Upper lobe of left lung (tissue), 6 donors: ENCODE measurements around the gene GP5. TPM values are rescaled to one million over a fixed set of nuclear protein-coding genes. Genes with fewer than 3 reads are reported as not detected.

ENCODE experiments used
- ATAC-seq, 2 donors: fragments of 200-7000 bp; cut with Tn5 transposase; one replicate each; pipeline ENCODE4 v1.9.1; 2022; ENCODE audit warnings: mild to moderate bottlenecking in 2 of 2, moderate library complexity in 2 of 2; ENCODE audit not compliant: low FRiP score in 2 of 2
- DNase-seq, 2 donors: peaks; one replicate each; pipeline ENCODE4 v3.0.0-alpha.2; 2019 to 2020
- H3K27ac ChIP-seq, 4 donors: fragments of 200-600 bp; sonication (generic); one replicate each; pipeline ENCODE4 v1.5.1; 2016 to 2019
- H3K27me3 ChIP-seq, 4 donors: fragments of 200-600 bp; sonication (generic); one replicate each; pipeline ENCODE4 v1.5.1; 2017 to 2019
- H3K36me3 ChIP-seq, 4 donors: fragments of 200-600 bp; sonication (generic); one replicate each; pipeline ENCODE4 v1.5.1; 2016 to 2019
- H3K4me1 ChIP-seq, 4 donors: fragments of 200-600 bp; sonication (generic); one replicate each; pipeline ENCODE4 v1.5.1; 2018 to 2019
- H3K4me3 ChIP-seq, 4 donors: fragments of 200-600 bp; sonication (generic); one replicate each; pipeline ENCODE4 v1.5.1; 2017 to 2019; ENCODE audit warnings: mild to moderate bottlenecking in 2 of 4, moderate library complexity in 1 of 4
- H3K9me3 ChIP-seq, 4 donors: fragments of 200-600 bp; sonication (generic); one replicate each; pipeline ENCODE4 v1.5.1; 2018 to 2019
- CTCF ChIP-seq, 6 experiments: fragments of 450-650 bp in 4 of 6; fragments of 200-600 bp in 2 of 6; sonication (generic) in 2 of 6; IDR thresholded peaks; one replicate each; pipeline ENCODE4 v1.5.1; 2016 to 2019; ENCODE audit warnings: antibody characterized with exemption in 6 of 6
- EP300 ChIP-seq, 4 donors: sonication (generic); formaldehyde crosslinking; IDR thresholded peaks; one replicate each; pipeline ENCODE4 v1.5.1; 2017; ENCODE audit warnings: antibody characterized with exemption in 4 of 4, control low read depth in 2 of 4
- POLR2A ChIP-seq, 4 donors: fragments of 450-650 bp; IDR thresholded peaks; one replicate each; pipeline ENCODE4 v1.5.1; 2016 to 2017; ENCODE audit warnings: antibody characterized with exemption in 4 of 4, mild to moderate bottlenecking in 2 of 4
- POLR2AphosphoS5 ChIP-seq, 2 donors: sonication (generic); formaldehyde crosslinking; IDR thresholded peaks; one replicate each; pipeline ENCODE4 v1.5.1; 2017; ENCODE audit warnings: antibody characterized with exemption in 2 of 2
- WGBS, 2 donors: methylation state at CpG; one replicate each; pipeline ENCODE4 v1.1.5; 2017 to 2018; 5-methylcytosine and 5-hydroxymethylcytosine counted together
- total RNA-seq, 6 donors: library from RNA; depleted of rRNA in 4 of 6; stranded (reverse); fragments of >200 nt in 4 of 6; gene quantifications; one replicate each; pipeline versions ENCODE4 v1.1.0 to v1.2.1, GENCODE V29; 2016 to 2021
- donor health status: DM: no; HTN: no; CAD: no; lungs with moderate emphysema.
- donor health status: DM: no; HTN: yes; CAD: no; lungs with severe emphysema.

GP5 gene
- total RNA-seq, 6 donors from 2014 or later: 0.09 to 1.1 (median 0.20) TPM; not detected in 2

GRCh38 chr3:194386066-194386465, 13.0 kb downstream of the GP5 start:
- H3K4me1 ChIP-seq: peaks cover 0 to 5% (median 0%) of the 10 kb centered on the region in 4 donors
- ATAC-seq (no peak), DNase-seq (no peak)
- no peaks in the 10 kb centered on the region for H3K36me3 ChIP-seq
- no peak overlapping the region for H3K27ac ChIP-seq
- H3K27me3 ChIP-seq: no peaks in the 10 kb centered on the region
- H3K9me3 ChIP-seq: peaks cover 0 to 4% (median 3%) of the 10 kb centered on the region in 4 donors
- no peak overlapping the region for H3K4me3 ChIP-seq
- TF ChIP-seq POLR2A (IDR thresholded peaks at IDR 0.05) (no peak), POLR2AphosphoS5 (IDR thresholded peaks at IDR 0.05) (no peak), CTCF (IDR thresholded peaks at IDR 0.05) (no peak), EP300 (IDR thresholded peaks at IDR 0.05) (no peak)
- WGBS, 2 donors: 75 to 85% methylated on average over 15 of the region's 15 CpGs

GRCh38 chr3:194384569-194385001, 14.5 kb downstream of the GP5 start:
- WGBS, 2 donors: 85 to 90% methylated on average over 7 to 12 of the region's 12 CpGs
- TF ChIP-seq EP300 (IDR thresholded peaks at IDR 0.05): no peak
- no peak for TF ChIP-seq CTCF (IDR thresholded peaks at IDR 0.05)
- TF ChIP-seq POLR2A (IDR thresholded peaks at IDR 0.05): no peak
- no peak for TF ChIP-seq POLR2AphosphoS5 (IDR thresholded peaks at IDR 0.05)
- Histone ChIP-seq H3K4me1 (peaks cover 0 to 5% (median 0%) of the 10 kb centered on the region in 4 donors), H3K9me3 (no peaks in the 10 kb centered on the region), H3K27ac (no peak overlapping the region), H3K4me3 (no peak overlapping the region), H3K27me3 (no peaks in the 10 kb centered on the region), H3K36me3 (no peaks in the 10 kb centered on the region)
- no peak for ATAC-seq
- DNase-seq: peak in 1 of 2 donors; percentile 62

- Histone ChIP-seq H3K27me3 (no peaks in the 10 kb centered on the region), H3K36me3 (no peaks in the 10 kb centered on the region), H3K9me3 (no peaks in the 10 kb centered on the region), H3K4me1 (peaks cover 0 to 5% (median 0%) of the 10 kb centered on the region in 4 donors), H3K27ac (no peak overlapping the region), H3K4me3 (no peak overlapping the region)
- DNase-seq (no peak), ATAC-seq (no peak)
- 66 to 89% methylated on average over 6 of the region's 6 CpGs for WGBS, 2 donors
- no peak for TF ChIP-seq CTCF (IDR thresholded peaks at IDR 0.05)
- TF ChIP-seq POLR2AphosphoS5 (IDR thresholded peaks at IDR 0.05): no peak
- TF ChIP-seq EP300 (IDR thresholded peaks at IDR 0.05): no peak
- no peak for TF ChIP-seq POLR2A (IDR thresholded peaks at IDR 0.05)
Measured at GRCh38 chr3:194384156-194384555, 14.9 kb downstream of the GP5 start.

GRCh38 chr3:194383276-194383940, 15.7 kb downstream of the GP5 start:
- ATAC-seq (no peak), DNase-seq (no peak)
- no peaks in the 10 kb centered on the region for H3K27me3 ChIP-seq
- TF ChIP-seq POLR2AphosphoS5 (IDR thresholded peaks at IDR 0.05) (no peak), CTCF (IDR thresholded peaks at IDR 0.05) (no peak), EP300 (IDR thresholded peaks at IDR 0.05) (no peak), POLR2A (IDR thresholded peaks at IDR 0.05) (no peak)
- no peak overlapping the region for H3K27ac ChIP-seq
- H3K4me1 ChIP-seq: peaks cover 0 to 5% (median 0%) of the 10 kb centered on the region in 4 donors
- H3K9me3 ChIP-seq: no peaks in the 10 kb centered on the region
- H3K36me3 ChIP-seq: no peaks in the 10 kb centered on the region
- WGBS, 2 donors: 90 to 94% methylated on average over 13 to 14 of the region's 14 CpGs
- no peak overlapping the region for H3K4me3 ChIP-seq

- no peak overlapping the region for H3K4me3 ChIP-seq
- H3K27ac ChIP-seq: no peak overlapping the region
- ATAC-seq (no peak), DNase-seq (no peak)
- peaks cover 0 to 5% (median 0%) of the 10 kb centered on the region in 4 donors for H3K4me1 ChIP-seq
- TF ChIP-seq EP300 (IDR thresholded peaks at IDR 0.05) (no peak), POLR2AphosphoS5 (IDR thresholded peaks at IDR 0.05) (no peak)
- no peaks in the 10 kb centered on the region for H3K27me3 ChIP-seq
- H3K36me3 ChIP-seq: no peaks in the 10 kb centered on the region
- no peaks in the 10 kb centered on the region for H3K9me3 ChIP-seq
- WGBS, 2 donors: 60 to 69% methylated on average over 9 of the region's 9 CpGs
Measured at GRCh38 chr3:194382892-194383223, 16.2 kb downstream of the GP5 start.
